Stimulated activated CD4-positive, alpha-beta T cell treated with anti-CD3 and anti-CD28 coated beads, Interleukin-2, amount 100 ng/mL, for 48 hours (primary cell): ENCODE data around the gene DALRD3.
"Not testable (repeated sequence)": the region's sequence is repeated elsewhere in the genome, so short reads cannot be mapped to it uniquely, and the experiment has no call there.

Experiments
- DNase-seq, 2 donors: peaks; one replicate each; pipeline ENCODE4 v3.0.0-alpha.2; 2020

DALRD3 gene

GRCh38 chr3:49021213-49021812, 2.9 kb upstream of the DALRD3 start:
- DNase-seq, result peak; percentile 99

- no peak for DNase-seq
Measured at GRCh38 chr3:49020330-49021212, 2.2 kb upstream of the DALRD3 start.

- DNase-seq, result no peak
Measured at GRCh38 chr3:49019941-49020329, 1.6 kb upstream of the DALRD3 start.

GRCh38 chr3:49018707-49019006, 277 bp upstream of the DALRD3 start:
- no peak for DNase-seq

- DNase-seq, result no peak
Measured at GRCh38 chr3:49017229-49017970, 980 bp downstream of the DALRD3 start.

- DNase-seq, result no peak
Measured at GRCh38 chr3:49016414-49017228, 1.8 kb downstream of the DALRD3 start.

- DNase-seq, result no peak
Measured at GRCh38 chr3:49015765-49016164, 2.6 kb downstream of the DALRD3 start.

- DNase-seq, result no peak
Measured at GRCh38 chr3:49015072-49015471, 3.3 kb downstream of the DALRD3 start.

- peak in 1 of 2 donors; percentile 49 for DNase-seq
Measured at GRCh38 chr3:49013738-49014660, 4.4 kb downstream of the DALRD3 start.

GRCh38 chr3:49013113-49013737, 5.2 kb downstream of the DALRD3 start:
- DNase-seq, result no peak

- no peak for DNase-seq
Measured at GRCh38 chr3:49012441-49013017, 5.9 kb downstream of the DALRD3 start.

- no peak for DNase-seq
Measured at GRCh38 chr3:49009396-49009795, 9.0 kb downstream of the DALRD3 start.

GRCh38 chr3:49008627-49009026, 9.8 kb downstream of the DALRD3 start:
- not testable (repeated sequence) for DNase-seq

- DNase-seq, result peak; percentile 80 to 86
Measured at GRCh38 chr3:49007771-49008528, 10.4 kb downstream of the DALRD3 start.

- peak; percentile 94 to 96 for DNase-seq
Measured at GRCh38 chr3:49007068-49007770, 11.2 kb downstream of the DALRD3 start, which contains the start of gene WDR6. Gene WDR6 (plus strand): TSS chr3:49007391. CDS start chr3:49007432, 41 bp downstream.

- DNase-seq, result no peak
Measured at GRCh38 chr3:49006408-49007067, 11.8 kb downstream of the DALRD3 start.

GRCh38 chr3:49005998-49006397, 12.4 kb downstream of the DALRD3 start:
- DNase-seq, result no peak

GRCh38 chr3:49005303-49005680, 13.1 kb downstream of the DALRD3 start:
- DNase-seq, result no peak
